ENCODE measurements around the gene CCT5. TPM values are rescaled to one million over a fixed set of nuclear protein-coding genes. Genes with fewer than 3 reads are reported as not detected.

Gene CCT5
- total and polyA plus RNA-seq, 2 donors (not counting 1 experiment from before 2014, with no cell fraction given): 74.3 to 77.7 TPM

- Histone ChIP-seq H3K4me2 (replicated peaks; ENCODE audit: low read depth, low read length, poor library complexity, severe bottlenecking) (no peak overlapping the region), H3K9ac (ENCODE audit: low read length) (no peak overlapping the region), H3K79me2 (ENCODE audit: control insufficient read depth, insufficient read depth, low read length) (no peaks in the 10 kb centered on the region), H3K36me3 (replicated peaks in 1 of 2; ENCODE audit: control extremely low read depth in 1 of 2, control insufficient read depth in 1 of 2, extremely low read depth in 1 of 2, insufficient read depth in 2 of 2, low read length in 1 of 2) (no peaks in the 10 kb centered on the region), H3K27me3 (replicated peaks in 1 of 4; ENCODE audit: control extremely low read depth in 1 of 4, control insufficient read depth in 3 of 4, insufficient read depth in 4 of 4, low read length in 3 of 4) (no peaks in the 10 kb centered on the region), H2AFZ (ENCODE audit: insufficient read depth, low read depth, low read length, poor library complexity, severe bottlenecking) (no peak overlapping the region), H4K20me1 (ENCODE audit: control insufficient read depth, insufficient read depth, low read length, poor library complexity, severe bottlenecking) (no peaks in the 10 kb centered on the region), H3K4me3 (ENCODE audit: control extremely low read depth in 1 of 5, extremely low read depth in 1 of 5, insufficient read depth in 1 of 5, low read depth in 2 of 5, low read length in 4 of 5) (no peak overlapping the region), H3K9me3 (ENCODE audit: control extremely low read depth in 1 of 3, control insufficient read depth in 2 of 3, insufficient read depth in 1 of 3, low read length in 2 of 3) (no peaks in the 10 kb centered on the region), H3K4me1 (ENCODE audit: control insufficient read depth in 2 of 2, insufficient read depth in 2 of 2, low read length in 2 of 2) (no peaks in the 10 kb centered on the region), H3K27ac (ENCODE audit: low read length in 2 of 2) (no peak overlapping the region)
- DNase-seq: no peak
- H3K4me1 Mint-ChIP-seq: no peaks in the 10 kb centered on the region
- H3K27me3 Mint-ChIP-seq: no peaks in the 10 kb centered on the region
- TF ChIP-seq EZH2 (IDR thresholded peaks at IDR 0.05; ENCODE audit: borderline replicate concordance, insufficient read depth, low read depth, low read length, poor library complexity, severe bottlenecking): no peak
- TF ChIP-seq, protein P1, sequence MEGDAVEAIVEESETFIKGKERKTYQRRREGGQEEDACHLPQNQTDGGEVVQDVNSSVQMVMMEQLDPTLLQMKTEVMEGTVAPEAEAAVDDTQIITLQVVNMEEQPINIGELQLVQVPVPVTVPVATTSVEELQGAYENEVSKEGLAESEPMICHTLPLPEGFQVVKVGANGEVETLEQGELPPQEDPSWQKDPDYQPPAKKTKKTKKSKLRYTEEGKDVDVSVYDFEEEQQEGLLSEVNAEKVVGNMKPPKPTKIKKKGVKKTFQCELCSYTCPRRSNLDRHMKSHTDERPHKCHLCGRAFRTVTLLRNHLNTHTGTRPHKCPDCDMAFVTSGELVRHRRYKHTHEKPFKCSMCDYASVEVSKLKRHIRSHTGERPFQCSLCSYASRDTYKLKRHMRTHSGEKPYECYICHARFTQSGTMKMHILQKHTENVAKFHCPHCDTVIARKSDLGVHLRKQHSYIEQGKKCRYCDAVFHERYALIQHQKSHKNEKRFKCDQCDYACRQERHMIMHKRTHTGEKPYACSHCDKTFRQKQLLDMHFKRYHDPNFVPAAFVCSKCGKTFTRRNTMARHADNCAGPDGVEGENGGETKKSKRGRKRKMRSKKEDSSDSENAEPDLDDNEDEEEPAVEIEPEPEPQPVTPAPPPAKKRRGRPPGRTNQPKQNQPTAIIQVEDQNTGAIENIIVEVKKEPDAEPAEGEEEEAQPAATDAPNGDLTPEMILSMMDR (IDR thresholded peaks at IDR 0.05): no peak
- CTCF ChIA-PET: no interaction called here
- no peak for ATAC-seq (ENCODE audit: low read depth)
- POLR2A ChIA-PET: no interaction called here
- no peak overlapping the region for H3K27ac Mint-ChIP-seq
- 93% methylated on average over 3 of the region's 5 CpGs for WGBS (ENCODE audit: insufficient coverage)
- no peak overlapping the region for H3K4me3 Mint-ChIP-seq
- intact Hi-C loops (cut with micrococcal nuclease): no loop called here
- no peaks in the 10 kb centered on the region for H3K9me3 Mint-ChIP-seq (ENCODE audit: insufficient read depth)
Measured at GRCh38 chr5:10216107-10216506, 34.0 kb upstream of the CCT5 start.

GRCh38 chr5:10218658-10219057 lies 31.4 kb upstream of the CCT5 start:
- Histone ChIP-seq H3K4me3 (ENCODE audit: control extremely low read depth in 1 of 5, extremely low read depth in 1 of 5, insufficient read depth in 1 of 5, low read depth in 2 of 5, low read length in 4 of 5) (no peak overlapping the region), H4K20me1 (ENCODE audit: control insufficient read depth, insufficient read depth, low read length, poor library complexity, severe bottlenecking) (no peaks in the 10 kb centered on the region), H3K9ac (ENCODE audit: low read length) (no peak overlapping the region), H3K4me2 (replicated peaks; ENCODE audit: low read depth, low read length, poor library complexity, severe bottlenecking) (no peak overlapping the region), H3K4me1 (ENCODE audit: control insufficient read depth in 2 of 2, insufficient read depth in 2 of 2, low read length in 2 of 2) (no peaks in the 10 kb centered on the region), H3K9me3 (ENCODE audit: control extremely low read depth in 1 of 3, control insufficient read depth in 2 of 3, insufficient read depth in 1 of 3, low read length in 2 of 3) (no peaks in the 10 kb centered on the region), H3K36me3 (replicated peaks in 1 of 2; ENCODE audit: control extremely low read depth in 1 of 2, control insufficient read depth in 1 of 2, extremely low read depth in 1 of 2, insufficient read depth in 2 of 2, low read length in 1 of 2) (no peaks in the 10 kb centered on the region), H3K27ac (ENCODE audit: low read length in 2 of 2) (no peak overlapping the region), H3K27me3 (replicated peaks in 1 of 4; ENCODE audit: control extremely low read depth in 1 of 4, control insufficient read depth in 3 of 4, insufficient read depth in 4 of 4, low read length in 3 of 4) (no peaks in the 10 kb centered on the region), H2AFZ (ENCODE audit: insufficient read depth, low read depth, low read length, poor library complexity, severe bottlenecking) (no peak overlapping the region), H3K79me2 (ENCODE audit: control insufficient read depth, insufficient read depth, low read length) (no peaks in the 10 kb centered on the region)
- WGBS (ENCODE audit: insufficient coverage): 92% methylated on average over 2 of the region's 8 CpGs
- DNase-seq: no peak
- H3K4me1 Mint-ChIP-seq: no peaks in the 10 kb centered on the region
- intact Hi-C loops (cut with micrococcal nuclease): no loop called here
- no peak overlapping the region for H3K4me3 Mint-ChIP-seq
- ChIA-PET CTCF (no interaction called here), POLR2A (no interaction called here)
- H3K27me3 Mint-ChIP-seq: no peaks in the 10 kb centered on the region
- ATAC-seq (ENCODE audit: low read depth): no peak
- no peak for TF ChIP-seq EZH2 (IDR thresholded peaks at IDR 0.05; ENCODE audit: borderline replicate concordance, insufficient read depth, low read depth, low read length, poor library complexity, severe bottlenecking)
- TF ChIP-seq, protein P1 (IDR thresholded peaks at IDR 0.05): no peak
- no peak overlapping the region for H3K27ac Mint-ChIP-seq
- H3K9me3 Mint-ChIP-seq (ENCODE audit: insufficient read depth): no peaks in the 10 kb centered on the region
